ENCODE measurements around the gene CADPS2. TPM values are rescaled to one million over a fixed set of nuclear protein-coding genes. Genes with fewer than 3 reads are reported as not detected.

Gene CADPS2
- polyA plus RNA-seq, 3 donors = not detected

- no peaks in the 10 kb centered on the region for H3K27me3 ChIP-seq (ENCODE audit: control insufficient read depth in 2 of 2, insufficient read depth in 2 of 2, low read length in 2 of 2)
- H3K9ac ChIP-seq (ENCODE audit: insufficient read depth, low read length, poor library complexity, severe bottlenecking) = no peak overlapping the region
- WGBS (ENCODE audit: insufficient coverage) = no CpG with 5 or more reads among the region's 3 CpGs
- H4K20me1 ChIP-seq (ENCODE audit: insufficient read depth, low read length) = no peaks in the 10 kb centered on the region
- H3K4me1 Mint-ChIP-seq = no peaks in the 10 kb centered on the region
- H3K9me3 ChIP-seq (replicated peaks in 1 of 2; ENCODE audit: control insufficient read depth in 1 of 2, insufficient read depth in 1 of 2, low read length in 2 of 2) = peaks cover 0 to 5% of the 10 kb centered on the region in 2 donors
- no peaks in the 10 kb centered on the region for H3K79me2 ChIP-seq (ENCODE audit: insufficient read depth, low read length)
- no peak overlapping the region for H3K4me3 ChIP-seq (replicated peaks in 1 of 3; ENCODE audit: low read depth in 2 of 3, low read length in 3 of 3)
- no peak overlapping the region for H2AFZ ChIP-seq (ENCODE audit: insufficient read depth, low read depth, low read length, poor library complexity, severe bottlenecking)
- no peak overlapping the region for H3K4me2 ChIP-seq (replicated peaks; ENCODE audit: extremely low read depth, low read length, poor library complexity, severe bottlenecking)
- no peak for TF ChIP-seq CTCF (IDR thresholded peaks at IDR 0.05)
- no peak for DNase-seq
- H3K27ac Mint-ChIP-seq = no peak overlapping the region
- H3K4me1 ChIP-seq (ENCODE audit: control insufficient read depth in 1 of 2, insufficient read depth in 2 of 2, low read length in 2 of 2) = no peaks in the 10 kb centered on the region
- no peak overlapping the region for H3K27ac ChIP-seq (ENCODE audit: low read depth in 1 of 2, low read length in 2 of 2)
- H3K36me3 ChIP-seq (replicated peaks in 1 of 2; ENCODE audit: control insufficient read depth in 1 of 2, insufficient read depth in 2 of 2, low read length in 2 of 2) = no peaks in the 10 kb centered on the region
- H3K36me3 Mint-ChIP-seq = no peaks in the 10 kb centered on the region
- H3K27me3 Mint-ChIP-seq (ENCODE audit: low read depth in 3 of 3) = no peaks in the 10 kb centered on the region
- peaks cover 0 to 5% (median 1%) of the 10 kb centered on the region in 7 donors for H3K9me3 Mint-ChIP-seq
- no peak overlapping the region for H3K4me3 Mint-ChIP-seq
- intact Hi-C loops (cut with micrococcal nuclease) = no loop called here
Observed at GRCh38 chr7:122858320-122858719, 27.9 kb downstream of the CADPS2 start.

- Mint-ChIP-seq H3K27ac (no peak overlapping the region), H3K27me3 (ENCODE audit: low read depth in 3 of 3) (no peaks in the 10 kb centered on the region), H3K36me3 (no peaks in the 10 kb centered on the region), H3K4me1 (no peaks in the 10 kb centered on the region), H3K9me3 (peaks cover 0 to 13% (median 3%) of the 10 kb centered on the region in 7 donors), H3K4me3 (no peak overlapping the region)
- Histone ChIP-seq H3K79me2 (ENCODE audit: insufficient read depth, low read length) (no peaks in the 10 kb centered on the region), H3K4me1 (ENCODE audit: control insufficient read depth in 1 of 2, insufficient read depth in 2 of 2, low read length in 2 of 2) (no peaks in the 10 kb centered on the region), H3K9me3 (replicated peaks in 1 of 2; ENCODE audit: control insufficient read depth in 1 of 2, insufficient read depth in 1 of 2, low read length in 2 of 2) (peaks cover 0 to 20% of the 10 kb centered on the region in 2 donors), H3K9ac (ENCODE audit: insufficient read depth, low read length, poor library complexity, severe bottlenecking) (no peak overlapping the region), H2AFZ (ENCODE audit: insufficient read depth, low read depth, low read length, poor library complexity, severe bottlenecking) (no peak overlapping the region), H4K20me1 (ENCODE audit: insufficient read depth, low read length) (no peaks in the 10 kb centered on the region), H3K4me2 (replicated peaks; ENCODE audit: extremely low read depth, low read length, poor library complexity, severe bottlenecking) (no peak overlapping the region), H3K27ac (ENCODE audit: low read depth in 1 of 2, low read length in 2 of 2) (no peak overlapping the region), H3K4me3 (replicated peaks in 1 of 3; ENCODE audit: low read depth in 2 of 3, low read length in 3 of 3) (no peak overlapping the region), H3K27me3 (ENCODE audit: control insufficient read depth in 2 of 2, insufficient read depth in 2 of 2, low read length in 2 of 2) (no peaks in the 10 kb centered on the region), H3K36me3 (replicated peaks in 1 of 2; ENCODE audit: control insufficient read depth in 1 of 2, insufficient read depth in 2 of 2, low read length in 2 of 2) (no peaks in the 10 kb centered on the region)
- TF ChIP-seq CTCF (IDR thresholded peaks at IDR 0.05) = no peak
- no peak for DNase-seq
- intact Hi-C loops (cut with micrococcal nuclease) = no loop called here
Observed at GRCh38 chr7:122850528-122850927, 35.7 kb downstream of the CADPS2 start.

Data from CD14-positive monocyte (primary cell).